Measurements from ENCODE around the gene GPR15LG.

GRCh38 chr10:84135836-84136235, 37.8 kb upstream of the GPR15LG start:
- no peak for TF ChIP-seq CTCF (IDR thresholded peaks at IDR 0.05)
- no peak for TF ChIP-seq POLR2A (IDR thresholded peaks at IDR 0.05)
